ENCODE results near the gene TESMIN.

TESMIN gene

DNA sequence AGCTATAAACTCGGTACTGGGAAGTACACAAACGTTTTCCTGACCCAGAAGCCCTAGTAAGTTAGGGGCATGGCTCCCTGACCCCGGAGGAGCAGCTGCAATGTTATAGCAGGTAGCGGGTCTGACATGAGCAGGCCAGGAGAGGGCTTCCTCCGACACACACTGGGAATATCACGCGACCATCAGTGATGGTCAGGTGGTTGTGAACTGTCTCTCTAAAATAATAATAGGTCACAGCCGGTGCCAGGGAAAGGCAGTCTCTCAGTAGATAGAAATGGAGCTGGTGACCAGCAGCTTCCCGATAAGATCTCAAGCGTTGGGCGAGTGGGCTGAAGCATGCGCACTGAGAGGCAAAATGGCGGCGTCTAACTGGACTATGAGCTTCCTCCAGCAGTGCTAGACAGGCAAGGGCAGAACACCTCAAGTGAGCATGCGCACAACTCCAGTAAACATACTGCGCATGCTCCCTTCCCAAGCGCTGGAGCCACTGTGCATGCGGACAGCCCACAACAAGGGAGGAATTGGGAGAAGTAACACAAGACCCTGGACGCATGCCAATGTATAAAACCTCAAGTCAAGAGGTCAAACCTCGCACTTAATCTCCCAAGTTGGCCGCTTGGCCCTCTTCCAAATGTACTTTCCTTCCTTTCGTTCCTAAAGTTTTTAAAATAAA lies 22.3 kb upstream of the TESMIN start:
- Histone ChIP-seq H3K4me1 (ENCODE audit: insufficient read depth, low read length) (no peaks in the 10 kb centered on the region), H3K36me3 (ENCODE audit: insufficient read depth, low read length) (peaks cover 9% of the 10 kb centered on the region), H2AFZ (ENCODE audit: low read depth, low read length) (no peak overlapping the region), H3K27me3 (ENCODE audit: insufficient read depth, low read length) (no peaks in the 10 kb centered on the region), H3K4me3 (ENCODE audit: low read length) (no peak overlapping the region), H3K9me3 (ENCODE audit: low read length) (peaks cover 3% of the 10 kb centered on the region)

DNA sequence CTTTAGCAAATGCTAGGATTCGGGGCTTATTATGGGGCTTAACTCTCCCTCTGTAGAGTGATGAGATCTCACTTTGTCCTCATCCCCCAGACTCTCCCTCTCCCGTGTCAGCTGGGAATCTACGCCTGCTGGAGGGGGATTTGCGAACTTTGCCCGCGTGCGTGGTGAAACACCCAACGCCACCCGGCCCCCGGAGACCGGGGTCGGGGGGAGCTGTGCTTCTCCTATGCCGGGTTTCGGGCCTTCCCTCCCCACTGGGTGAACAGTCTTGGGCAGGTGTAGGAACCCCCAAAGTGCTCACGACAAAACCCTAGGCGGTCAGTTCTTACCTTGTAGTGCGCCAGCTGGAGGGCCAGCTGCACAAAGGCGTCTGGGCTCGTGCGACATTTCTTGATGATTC lies 21.6 kb upstream of the TESMIN start:
- H3K4me1 ChIP-seq (ENCODE audit: insufficient read depth, low read length) = no peaks in the 10 kb centered on the region
- H3K36me3 ChIP-seq (ENCODE audit: insufficient read depth, low read length) = peaks cover 9% of the 10 kb centered on the region
- H3K9me3 ChIP-seq (ENCODE audit: low read length) = peaks cover 3% of the 10 kb centered on the region
- H3K27me3 ChIP-seq (ENCODE audit: insufficient read depth, low read length) = no peaks in the 10 kb centered on the region
- no peak overlapping the region for H2AFZ ChIP-seq (ENCODE audit: low read depth, low read length)
- no peak overlapping the region for H3K4me3 ChIP-seq (ENCODE audit: low read length)

DNA sequence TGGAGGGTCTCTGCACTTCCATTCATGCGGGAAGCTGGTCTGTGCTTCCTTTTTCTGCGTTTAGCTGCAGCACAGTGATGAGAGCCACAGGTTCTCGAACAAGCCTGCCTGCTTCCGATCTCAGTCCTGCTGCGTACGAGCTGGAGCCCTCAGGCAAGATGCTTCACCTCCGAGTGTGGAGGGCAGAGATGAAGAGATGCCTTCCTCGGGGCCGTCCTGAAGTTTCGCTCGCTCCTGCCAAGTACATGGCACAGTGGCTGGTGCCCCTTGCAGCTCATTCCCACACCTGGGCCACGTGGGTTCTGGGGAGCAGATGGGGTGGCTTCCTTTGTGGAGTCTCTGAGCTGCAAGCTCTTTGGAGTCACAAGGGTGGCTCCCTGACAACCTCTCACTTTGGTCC lies 19.5 kb upstream of the TESMIN start:
- no peaks in the 10 kb centered on the region for H3K27me3 ChIP-seq (ENCODE audit: insufficient read depth, low read length)
- no peaks in the 10 kb centered on the region for H3K4me1 ChIP-seq (ENCODE audit: insufficient read depth, low read length)
- H3K9me3 ChIP-seq (ENCODE audit: low read length) = peaks cover 3% of the 10 kb centered on the region
- no peak overlapping the region for H3K4me3 ChIP-seq (ENCODE audit: low read length)
- no peak overlapping the region for H2AFZ ChIP-seq (ENCODE audit: low read depth, low read length)
- H3K36me3 ChIP-seq (ENCODE audit: insufficient read depth, low read length) = peaks cover 9% of the 10 kb centered on the region

DNA sequence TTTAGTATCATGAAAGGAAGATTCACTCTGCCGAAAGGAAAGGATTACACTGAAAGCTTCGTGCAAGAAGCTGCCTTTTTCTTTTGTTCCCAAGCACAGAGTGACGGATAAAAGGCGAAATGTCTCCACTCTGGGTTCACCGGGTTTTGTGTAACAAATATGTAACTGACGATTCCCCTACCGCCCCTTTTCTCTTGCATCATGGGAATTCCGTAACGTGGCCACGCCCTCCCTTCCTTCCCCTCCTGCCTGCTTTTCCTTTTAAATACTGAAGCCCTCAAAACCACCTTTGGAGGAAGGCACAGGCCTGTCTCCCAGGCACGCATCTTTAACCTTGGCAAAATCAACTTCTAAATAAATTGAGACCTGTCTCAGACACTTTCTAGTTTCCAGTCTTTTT lies 16.4 kb upstream of the TESMIN start:
- H2AFZ ChIP-seq (ENCODE audit: low read depth, low read length) = no peak overlapping the region
- H3K27me3 ChIP-seq (ENCODE audit: insufficient read depth, low read length) = no peaks in the 10 kb centered on the region
- no peaks in the 10 kb centered on the region for H3K36me3 ChIP-seq (ENCODE audit: insufficient read depth, low read length)
- H3K9me3 ChIP-seq (ENCODE audit: low read length) = no peaks in the 10 kb centered on the region
- H3K4me1 ChIP-seq (ENCODE audit: insufficient read depth, low read length) = no peaks in the 10 kb centered on the region
- H3K4me3 ChIP-seq (ENCODE audit: low read length) = no peak overlapping the region

DNA sequence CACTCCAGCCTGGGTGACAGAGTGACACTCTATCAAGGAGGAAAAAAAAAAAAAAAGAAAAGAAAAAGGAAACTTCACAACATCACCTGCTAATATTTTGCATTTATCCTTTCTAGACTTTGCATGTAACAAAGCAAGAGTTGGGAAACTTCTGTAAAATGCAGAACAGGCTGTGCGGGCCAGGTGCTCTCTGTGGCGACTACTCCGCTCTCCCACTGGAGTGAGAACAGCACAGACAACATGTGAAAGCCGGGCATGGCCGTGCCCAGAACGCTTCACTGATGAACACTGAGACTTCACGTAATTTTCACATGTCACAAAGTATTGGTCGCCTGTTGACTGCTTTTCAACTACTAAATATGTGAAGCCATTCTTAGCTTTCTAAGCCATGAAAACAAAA lies 15.5 kb upstream of the TESMIN start:
- H3K4me3 ChIP-seq (ENCODE audit: low read length) = no peak overlapping the region
- H2AFZ ChIP-seq (ENCODE audit: low read depth, low read length) = no peak overlapping the region
- no peaks in the 10 kb centered on the region for H3K36me3 ChIP-seq (ENCODE audit: insufficient read depth, low read length)
- no peaks in the 10 kb centered on the region for H3K27me3 ChIP-seq (ENCODE audit: insufficient read depth, low read length)
- no peaks in the 10 kb centered on the region for H3K9me3 ChIP-seq (ENCODE audit: low read length)
- no peaks in the 10 kb centered on the region for H3K4me1 ChIP-seq (ENCODE audit: insufficient read depth, low read length)

DNA sequence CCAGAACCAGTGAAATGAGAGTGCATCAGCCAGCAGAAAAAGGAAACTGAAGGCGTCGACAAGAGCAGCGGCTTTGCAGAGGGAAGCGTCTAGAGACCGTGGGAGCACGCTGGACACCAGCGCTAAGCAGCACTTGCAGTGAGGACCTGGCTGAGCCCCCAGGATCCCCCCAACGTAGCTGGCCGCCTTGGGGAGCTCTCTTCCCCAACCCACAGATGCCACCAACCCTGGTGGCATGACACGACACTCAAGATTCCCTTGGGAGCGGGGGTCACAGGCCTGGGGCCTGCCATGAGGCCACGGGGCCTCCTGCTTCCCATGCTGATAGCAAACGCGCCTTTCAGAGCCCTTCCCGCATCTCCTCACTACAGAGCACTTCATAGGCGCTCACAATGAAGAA lies 13.4 kb upstream of the TESMIN start:
- H3K36me3 ChIP-seq (ENCODE audit: insufficient read depth, low read length) = no peaks in the 10 kb centered on the region
- no peaks in the 10 kb centered on the region for H3K9me3 ChIP-seq (ENCODE audit: low read length)
- no peaks in the 10 kb centered on the region for H3K27me3 ChIP-seq (ENCODE audit: insufficient read depth, low read length)
- no peak overlapping the region for H2AFZ ChIP-seq (ENCODE audit: low read depth, low read length)
- H3K4me1 ChIP-seq (ENCODE audit: insufficient read depth, low read length) = no peaks in the 10 kb centered on the region
- H3K4me3 ChIP-seq (ENCODE audit: low read length) = no peak overlapping the region

DNA sequence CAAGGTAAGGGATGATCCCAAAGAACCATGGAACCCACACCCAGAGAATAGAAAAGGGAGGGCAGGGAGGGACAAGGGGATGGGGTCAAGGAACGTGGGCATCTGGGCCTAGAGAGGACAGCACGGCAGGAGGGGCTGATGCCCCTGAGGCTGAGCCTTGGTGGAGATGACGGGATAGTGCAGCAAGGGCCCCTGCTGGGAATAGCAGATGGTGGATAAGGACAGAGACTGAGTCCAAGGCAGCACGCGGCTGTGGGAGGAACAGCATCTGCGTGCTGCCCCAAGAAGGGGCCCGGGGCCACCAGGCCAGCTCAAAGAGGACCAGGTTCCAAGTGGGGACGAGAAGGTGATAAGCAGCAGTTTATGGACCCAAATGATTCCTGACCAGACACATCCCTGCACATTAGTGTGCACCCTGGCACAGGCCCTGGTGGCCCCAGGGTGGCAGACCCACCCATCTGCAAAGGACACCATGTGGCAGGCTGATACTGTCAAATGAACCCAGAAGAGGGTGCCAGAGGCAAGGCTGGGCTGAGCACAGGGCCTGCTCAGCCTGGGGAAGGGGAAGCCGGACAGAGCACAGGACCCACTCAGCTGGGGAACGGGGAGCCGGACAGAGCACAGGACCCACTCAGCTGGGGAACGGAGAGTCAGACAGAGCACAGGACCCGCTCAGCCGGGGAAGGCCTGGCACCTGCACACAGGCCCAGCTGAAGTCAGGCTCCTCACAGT lies 12.8 kb upstream of the TESMIN start:
- no peaks in the 10 kb centered on the region for H3K27me3 ChIP-seq (ENCODE audit: insufficient read depth, low read length)
- H3K4me1 ChIP-seq (ENCODE audit: insufficient read depth, low read length) = no peaks in the 10 kb centered on the region
- no peaks in the 10 kb centered on the region for H3K36me3 ChIP-seq (ENCODE audit: insufficient read depth, low read length)
- H3K4me3 ChIP-seq (ENCODE audit: low read length) = no peak overlapping the region
- H3K9me3 ChIP-seq (ENCODE audit: low read length) = no peaks in the 10 kb centered on the region
- no peak overlapping the region for H2AFZ ChIP-seq (ENCODE audit: low read depth, low read length)

DNA sequence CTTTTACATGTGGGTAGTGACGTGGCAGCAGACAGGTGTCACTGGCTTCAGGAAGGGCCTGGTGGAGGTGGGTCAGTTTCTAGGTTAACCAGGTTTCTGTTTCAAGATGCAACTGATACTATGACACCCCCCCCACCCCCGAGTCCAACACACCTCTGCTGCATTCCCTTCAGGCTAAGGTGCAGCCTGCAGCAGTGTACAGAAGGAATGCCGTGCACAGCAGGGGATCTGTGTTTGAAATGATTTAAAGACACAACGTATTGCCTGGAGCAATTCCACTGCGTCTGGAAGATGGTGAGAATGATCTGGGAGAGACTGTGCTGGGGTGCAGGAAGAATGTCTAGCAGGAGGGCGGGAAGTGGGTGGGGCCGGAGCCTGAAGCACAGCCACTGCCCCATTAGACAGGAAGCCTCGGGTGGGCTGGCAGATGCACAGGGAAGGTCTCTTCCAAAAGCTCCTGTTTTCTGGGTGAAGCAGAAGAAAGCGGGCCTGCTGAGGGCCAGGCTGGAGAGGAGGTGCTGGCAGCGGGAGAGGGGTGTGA lies 11.9 kb upstream of the TESMIN start:
- H2AFZ ChIP-seq (ENCODE audit: low read depth, low read length) = no peak overlapping the region
- no peaks in the 10 kb centered on the region for H3K9me3 ChIP-seq (ENCODE audit: low read length)
- H3K36me3 ChIP-seq (ENCODE audit: insufficient read depth, low read length) = no peaks in the 10 kb centered on the region
- no peak overlapping the region for H3K4me3 ChIP-seq (ENCODE audit: low read length)
- no peaks in the 10 kb centered on the region for H3K4me1 ChIP-seq (ENCODE audit: insufficient read depth, low read length)
- no peaks in the 10 kb centered on the region for H3K27me3 ChIP-seq (ENCODE audit: insufficient read depth, low read length)

DNA sequence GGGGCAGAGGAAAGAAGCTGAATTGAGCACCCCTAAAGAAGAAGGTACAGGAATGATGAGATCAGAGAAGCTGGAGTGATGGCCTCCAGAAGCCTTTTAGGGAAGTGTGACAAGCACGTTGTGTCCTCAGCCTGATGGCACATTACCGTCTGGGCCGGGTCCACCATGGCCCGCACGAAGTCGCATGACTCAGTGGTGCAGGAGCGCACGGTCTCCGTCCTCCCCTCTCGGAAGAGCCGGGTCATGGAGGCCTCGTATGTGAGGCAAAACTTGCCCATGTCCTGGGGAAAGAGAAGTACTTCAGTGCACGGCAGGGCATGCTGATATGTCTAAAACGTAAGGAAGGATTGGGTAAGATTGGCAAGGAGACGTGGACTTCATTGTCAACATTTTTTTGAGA lies 11.2 kb upstream of the TESMIN start:
- H3K9me3 ChIP-seq (ENCODE audit: low read length) = no peaks in the 10 kb centered on the region
- H3K36me3 ChIP-seq (ENCODE audit: insufficient read depth, low read length) = no peaks in the 10 kb centered on the region
- H3K4me3 ChIP-seq (ENCODE audit: low read length) = no peak overlapping the region
- H3K27me3 ChIP-seq (ENCODE audit: insufficient read depth, low read length) = no peaks in the 10 kb centered on the region
- H3K4me1 ChIP-seq (ENCODE audit: insufficient read depth, low read length) = no peaks in the 10 kb centered on the region
- H2AFZ ChIP-seq (ENCODE audit: low read depth, low read length) = no peak overlapping the region

DNA sequence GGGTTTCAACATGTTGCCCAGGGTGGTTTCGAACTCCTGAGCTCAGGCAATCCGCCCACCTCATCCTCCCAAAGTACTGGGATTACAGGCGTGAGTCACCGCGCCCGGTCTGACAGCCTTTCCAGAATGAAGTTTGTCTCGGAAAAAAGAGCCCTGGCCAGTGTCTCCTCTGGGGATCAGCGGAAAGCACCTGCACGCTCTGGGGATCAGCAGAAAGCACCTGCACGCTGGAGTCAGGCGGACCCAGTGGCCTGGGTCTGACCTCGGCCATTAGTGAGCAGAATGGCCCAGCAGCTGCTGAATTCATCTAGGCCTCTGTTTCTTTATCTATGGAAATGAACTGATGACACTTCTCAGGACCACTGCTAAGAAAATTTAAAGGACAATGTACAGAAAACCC lies 10.5 kb upstream of the TESMIN start:
- no peaks in the 10 kb centered on the region for H3K36me3 ChIP-seq (ENCODE audit: insufficient read depth, low read length)
- H3K4me1 ChIP-seq (ENCODE audit: insufficient read depth, low read length) = no peaks in the 10 kb centered on the region
- H3K9me3 ChIP-seq (ENCODE audit: low read length) = no peaks in the 10 kb centered on the region
- H2AFZ ChIP-seq (ENCODE audit: low read depth, low read length) = no peak overlapping the region
- H3K4me3 ChIP-seq (ENCODE audit: low read length) = no peak overlapping the region
- no peaks in the 10 kb centered on the region for H3K27me3 ChIP-seq (ENCODE audit: insufficient read depth, low read length)

DNA sequence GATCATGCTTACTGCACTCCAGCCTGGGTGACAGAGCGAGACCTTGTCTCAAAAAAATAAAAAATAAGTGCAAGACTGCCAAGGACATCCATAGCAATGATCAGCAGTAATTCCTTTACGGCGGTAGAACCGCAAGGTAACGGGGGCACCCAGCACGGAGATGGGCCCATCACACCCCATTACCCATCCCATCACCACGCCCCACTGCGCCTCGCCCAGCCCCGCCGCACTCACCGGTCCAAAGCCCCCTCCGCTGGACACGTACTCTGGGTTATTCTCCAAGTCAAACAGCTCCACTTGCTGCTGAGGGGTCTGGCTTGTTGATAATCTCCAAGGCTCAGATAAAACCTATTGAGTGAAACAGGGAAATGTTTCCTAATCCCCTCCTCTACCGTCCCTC lies 8.7 kb upstream of the TESMIN start:
- Histone ChIP-seq H3K9me3 (ENCODE audit: low read length) (no peaks in the 10 kb centered on the region), H3K4me1 (ENCODE audit: insufficient read depth, low read length) (no peaks in the 10 kb centered on the region), H2AFZ (ENCODE audit: low read depth, low read length) (no peak overlapping the region), H3K36me3 (ENCODE audit: insufficient read depth, low read length) (no peaks in the 10 kb centered on the region), H3K4me3 (ENCODE audit: low read length) (no peak overlapping the region), H3K27me3 (ENCODE audit: insufficient read depth, low read length) (no peaks in the 10 kb centered on the region)

DNA sequence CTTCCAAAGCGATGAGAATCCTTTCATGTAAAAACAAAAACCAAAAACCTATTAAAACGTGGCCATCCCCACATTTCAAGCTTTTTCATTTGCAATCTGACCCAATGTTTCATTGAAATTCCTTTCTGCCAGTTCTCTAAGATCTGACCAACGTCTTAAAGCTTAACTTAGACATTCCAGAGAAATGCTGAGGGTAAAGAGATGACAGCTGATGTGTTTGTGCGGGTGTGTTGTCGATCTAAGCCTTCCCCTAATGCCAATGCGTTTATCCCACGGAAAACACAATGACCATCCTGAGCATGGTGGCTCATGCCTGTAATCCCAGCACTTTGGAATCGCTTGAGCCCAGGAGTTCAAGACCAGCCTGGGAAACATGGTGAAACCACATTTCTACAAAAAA lies 6.4 kb upstream of the TESMIN start:
- Histone ChIP-seq H3K27me3 (ENCODE audit: insufficient read depth, low read length) (no peaks in the 10 kb centered on the region), H3K4me3 (ENCODE audit: low read length) (no peak overlapping the region), H2AFZ (ENCODE audit: low read depth, low read length) (no peak overlapping the region), H3K9me3 (ENCODE audit: low read length) (no peaks in the 10 kb centered on the region), H3K36me3 (ENCODE audit: insufficient read depth, low read length) (no peaks in the 10 kb centered on the region), H3K4me1 (ENCODE audit: insufficient read depth, low read length) (no peaks in the 10 kb centered on the region)

DNA sequence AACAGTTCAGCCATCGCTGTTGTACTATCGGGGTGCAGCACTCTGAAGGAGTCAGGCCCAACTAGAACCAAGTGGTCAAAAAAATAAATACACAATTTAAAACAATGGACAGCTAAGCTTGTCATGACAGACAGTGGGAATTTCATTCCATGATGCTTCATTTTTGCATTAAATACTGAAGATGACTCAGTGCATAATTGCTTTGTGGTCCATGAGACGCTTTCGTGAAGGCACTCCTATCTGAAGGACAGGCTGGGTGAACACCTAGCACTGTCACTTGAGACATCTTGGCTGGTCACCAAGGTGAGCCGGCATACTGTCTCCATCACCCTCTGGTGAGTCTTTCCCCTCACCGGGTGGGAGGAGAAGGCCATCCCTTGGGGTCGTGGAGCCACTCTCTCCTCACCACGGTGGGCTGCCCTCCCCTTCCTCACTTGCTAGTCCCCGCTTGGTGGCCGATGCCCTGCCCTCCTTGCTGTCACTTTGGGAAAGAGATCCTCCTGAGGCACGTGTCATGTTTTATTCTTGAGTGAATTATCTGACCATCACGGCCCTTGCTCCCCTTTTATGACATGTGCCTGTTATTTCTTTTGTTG lies 4.9 kb upstream of the TESMIN start:
- Histone ChIP-seq H3K4me3 (ENCODE audit: low read length) (no peak overlapping the region), H3K27me3 (ENCODE audit: insufficient read depth, low read length) (no peaks in the 10 kb centered on the region), H3K4me1 (ENCODE audit: insufficient read depth, low read length) (no peaks in the 10 kb centered on the region), H3K36me3 (ENCODE audit: insufficient read depth, low read length) (no peaks in the 10 kb centered on the region), H3K9me3 (ENCODE audit: low read length) (no peaks in the 10 kb centered on the region), H2AFZ (ENCODE audit: low read depth, low read length) (no peak overlapping the region)
